ENCODE data around the gene LYG1.

Gene LYG1

DNA sequence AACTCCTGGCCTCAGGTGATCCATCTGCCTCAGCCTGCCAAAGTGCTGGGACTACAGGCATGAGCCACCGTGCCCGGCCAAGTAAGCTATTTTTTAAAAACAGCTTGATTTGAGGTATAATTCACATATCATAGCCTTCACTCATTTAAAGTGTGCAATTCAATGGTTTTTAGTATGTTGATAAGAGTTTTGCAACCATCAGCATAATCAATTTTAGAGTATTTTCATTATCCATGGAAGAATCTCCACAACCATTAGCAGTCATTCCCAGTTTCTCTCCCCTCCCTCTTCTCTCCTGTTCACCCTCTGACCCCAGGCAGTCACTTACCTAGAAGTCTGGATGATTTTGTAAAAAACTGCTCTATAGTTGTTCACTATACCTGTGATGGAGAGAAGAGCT lies 40.8 kb downstream of the LYG1 start:
- no peak overlapping the region for H3K9ac ChIP-seq (ENCODE audit: low read length)
- no peaks in the 10 kb centered on the region for H3K9me3 ChIP-seq (ENCODE audit: control insufficient read depth, low read length)
- DNase-seq (ENCODE audit: low read depth), result no peak
- no peak overlapping the region for H3K4me3 ChIP-seq (ENCODE audit: low read length)
- H3K36me3 ChIP-seq (ENCODE audit: control insufficient read depth, insufficient read depth, low read length, severe bottlenecking), result no peaks in the 10 kb centered on the region
- H3K27me3 ChIP-seq (replicated peaks; ENCODE audit: control insufficient read depth, insufficient read depth, low read length), result no peaks in the 10 kb centered on the region
- H3K4me1 ChIP-seq (ENCODE audit: control insufficient read depth, insufficient read depth, low read length), result no peaks in the 10 kb centered on the region

DNA sequence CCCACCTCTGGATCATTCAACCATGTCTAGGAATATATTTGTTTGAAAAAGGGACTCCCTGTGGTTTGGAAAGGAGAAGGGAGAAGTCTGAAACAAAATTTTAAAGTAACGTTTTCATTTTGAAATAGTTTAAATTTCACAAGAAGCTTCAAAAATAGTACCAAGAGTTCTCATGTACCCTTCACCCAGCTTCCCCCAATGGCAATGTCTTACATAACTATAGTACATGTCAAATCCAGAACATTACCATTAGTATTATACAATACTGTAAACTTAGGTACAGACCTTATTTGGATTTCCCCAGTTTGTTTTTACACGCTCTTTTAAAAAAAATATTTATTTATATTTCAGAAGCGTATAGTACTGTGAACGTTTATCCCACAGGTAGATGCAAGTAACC lies 41.5 kb downstream of the LYG1 start:
- H3K36me3 ChIP-seq (ENCODE audit: control insufficient read depth, insufficient read depth, low read length, severe bottlenecking), result no peaks in the 10 kb centered on the region
- H3K9ac ChIP-seq (ENCODE audit: low read length), result no peak overlapping the region
- H3K27me3 ChIP-seq (replicated peaks; ENCODE audit: control insufficient read depth, insufficient read depth, low read length), result no peaks in the 10 kb centered on the region
- no peaks in the 10 kb centered on the region for H3K9me3 ChIP-seq (ENCODE audit: control insufficient read depth, low read length)
- H3K4me3 ChIP-seq (ENCODE audit: low read length), result no peak overlapping the region
- no peak for DNase-seq (ENCODE audit: low read depth)
- H3K4me1 ChIP-seq (ENCODE audit: control insufficient read depth, insufficient read depth, low read length), result no peaks in the 10 kb centered on the region

DNA sequence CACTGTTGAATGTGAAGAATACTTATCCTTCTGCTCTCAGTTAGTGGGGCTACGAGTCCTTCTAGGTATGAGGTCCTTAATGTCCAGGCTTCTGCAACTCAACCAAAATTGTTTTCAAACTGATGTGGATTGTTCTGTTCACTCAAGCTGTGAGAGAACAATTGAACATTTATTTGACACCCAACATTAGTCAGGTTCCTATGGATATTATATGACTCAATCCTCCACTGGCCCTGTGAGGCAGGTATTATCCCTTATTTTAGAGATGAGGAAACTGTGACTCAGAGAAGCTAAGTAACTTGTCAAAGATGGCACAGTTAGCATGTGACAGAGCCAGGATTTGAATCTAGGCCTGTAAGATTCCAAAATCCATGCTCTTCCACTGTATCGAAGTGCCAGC lies 44.3 kb downstream of the LYG1 start:
- Histone ChIP-seq H3K9me3 (ENCODE audit: control insufficient read depth, low read length) (no peaks in the 10 kb centered on the region), H3K36me3 (ENCODE audit: control insufficient read depth, insufficient read depth, low read length, severe bottlenecking) (no peaks in the 10 kb centered on the region), H3K9ac (ENCODE audit: low read length) (no peak overlapping the region), H3K27me3 (replicated peaks; ENCODE audit: control insufficient read depth, insufficient read depth, low read length) (no peaks in the 10 kb centered on the region), H3K4me1 (ENCODE audit: control insufficient read depth, insufficient read depth, low read length) (no peaks in the 10 kb centered on the region), H3K4me3 (ENCODE audit: low read length) (no peak overlapping the region)
- no peak for DNase-seq (ENCODE audit: low read depth)

DNA sequence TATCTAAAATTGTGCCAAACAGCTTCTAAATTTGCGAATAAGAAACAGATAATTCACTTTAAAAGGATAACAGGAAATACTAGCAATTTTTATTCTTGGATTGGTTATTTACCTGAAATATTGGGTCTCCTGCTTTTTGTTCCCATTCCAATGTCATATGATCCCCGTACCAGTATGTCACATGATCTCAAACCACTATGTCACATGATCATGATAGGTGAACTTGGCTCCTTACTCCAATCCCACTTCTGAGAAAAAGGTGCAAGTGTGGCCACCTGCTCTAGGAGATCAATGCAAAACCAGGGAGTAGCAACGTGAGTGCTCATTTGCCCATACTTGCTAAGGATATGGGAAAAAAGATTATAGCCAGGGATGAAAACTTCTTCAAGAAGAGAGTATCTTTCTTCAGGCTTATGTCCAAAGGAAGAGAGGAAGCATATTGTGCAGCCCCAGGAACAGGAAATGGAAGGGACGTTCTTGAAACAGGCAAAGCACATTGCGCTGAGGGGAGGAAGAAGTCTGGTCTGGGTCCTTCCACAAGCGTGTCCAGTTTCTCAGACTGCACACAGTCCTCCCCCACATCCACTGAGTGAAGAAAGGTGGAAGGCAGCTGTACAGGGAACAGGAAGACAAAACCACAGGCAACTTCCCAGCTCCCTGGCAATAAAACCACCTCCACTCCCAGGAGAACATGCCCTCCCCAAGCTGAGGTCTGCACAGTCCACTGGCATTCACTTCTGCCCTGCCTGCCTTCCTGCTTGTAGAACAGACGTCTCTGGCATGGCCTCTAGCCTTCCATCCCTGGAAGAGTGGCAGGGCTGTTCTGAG lies 45.3 kb downstream of the LYG1 start, which contains the start of gene LYG2:
TSS of gene LYG2 (minus strand) at position 176 of the 828 bp plus-strand sequence. CDS start 1,406 bp downstream, outside the sequence.
- no peaks in the 10 kb centered on the region for H3K36me3 ChIP-seq (ENCODE audit: control insufficient read depth, insufficient read depth, low read length, severe bottlenecking)
- H3K9ac ChIP-seq (ENCODE audit: low read length), result no peak within 1 kb of the TSS
- H3K4me3 ChIP-seq (ENCODE audit: low read length), result no peak within 1 kb of the TSS
- no peaks in the 10 kb centered on the region for H3K27me3 ChIP-seq (replicated peaks; ENCODE audit: control insufficient read depth, insufficient read depth, low read length)
- H3K9me3 ChIP-seq (ENCODE audit: control insufficient read depth, low read length), result no peaks in the 10 kb centered on the region
- DNase-seq (ENCODE audit: low read depth), result no peak
- peaks cover 2% of the 10 kb centered on the region for H3K4me1 ChIP-seq (ENCODE audit: control insufficient read depth, insufficient read depth, low read length)

DNA sequence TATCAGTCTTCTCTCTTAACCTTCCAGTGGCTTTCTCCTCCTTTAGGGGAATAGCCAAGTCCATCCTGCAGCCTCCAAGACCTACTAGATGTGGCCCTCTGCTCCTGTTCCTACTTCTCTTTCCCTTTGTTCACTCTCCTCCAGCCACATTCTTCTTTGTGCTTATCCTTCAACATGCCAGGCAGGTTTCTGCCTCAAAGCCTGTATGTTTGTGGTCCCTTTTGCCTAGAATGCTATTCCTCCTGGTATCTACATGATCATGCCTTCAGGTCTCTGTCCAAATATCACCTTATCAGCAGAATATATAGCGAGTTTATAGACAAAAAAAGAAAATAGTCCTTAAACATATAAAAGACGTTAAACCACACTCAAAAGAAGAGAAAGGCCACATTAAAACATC lies 51.0 kb downstream of the LYG1 start:
- H3K36me3 ChIP-seq (ENCODE audit: control insufficient read depth, insufficient read depth, low read length, severe bottlenecking), result no peaks in the 10 kb centered on the region
- H3K4me3 ChIP-seq (ENCODE audit: low read length), result no peak overlapping the region
- no peak overlapping the region for H3K9ac ChIP-seq (ENCODE audit: low read length)
- no peaks in the 10 kb centered on the region for H3K27me3 ChIP-seq (replicated peaks; ENCODE audit: control insufficient read depth, insufficient read depth, low read length)
- no peaks in the 10 kb centered on the region for H3K9me3 ChIP-seq (ENCODE audit: control insufficient read depth, low read length)
- peaks cover 2% of the 10 kb centered on the region for H3K4me1 ChIP-seq (ENCODE audit: control insufficient read depth, insufficient read depth, low read length)
- DNase-seq (ENCODE audit: low read depth), result no peak

DNA sequence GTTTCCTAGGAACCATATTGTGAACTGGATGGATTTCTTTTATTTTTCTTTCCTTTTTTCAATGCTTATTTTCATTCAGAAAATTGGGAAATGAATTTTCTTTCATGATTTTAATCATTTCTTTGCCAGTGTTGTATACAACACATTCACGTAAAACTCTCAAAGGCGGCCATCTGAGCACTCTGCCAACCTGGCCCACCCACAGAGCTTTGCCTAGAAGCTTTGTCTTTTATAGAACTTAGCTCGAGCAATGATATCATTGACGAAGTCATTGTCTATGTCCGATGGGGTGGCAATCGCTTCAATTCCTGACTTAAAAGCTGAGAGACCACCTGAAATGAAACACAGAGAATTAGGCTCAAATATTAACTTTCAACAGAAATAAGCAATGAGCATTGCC lies 58.8 kb downstream of the LYG1 start:
- Histone ChIP-seq H3K36me3 (ENCODE audit: control insufficient read depth, insufficient read depth, low read length, severe bottlenecking) (no peaks in the 10 kb centered on the region), H3K4me3 (ENCODE audit: low read length) (no peak overlapping the region), H3K4me1 (ENCODE audit: control insufficient read depth, insufficient read depth, low read length) (no peaks in the 10 kb centered on the region), H3K9ac (ENCODE audit: low read length) (no peak overlapping the region), H3K27me3 (replicated peaks; ENCODE audit: control insufficient read depth, insufficient read depth, low read length) (no peaks in the 10 kb centered on the region), H3K9me3 (ENCODE audit: control insufficient read depth, low read length) (no peaks in the 10 kb centered on the region)
- no peak for DNase-seq (ENCODE audit: low read depth)

DNA sequence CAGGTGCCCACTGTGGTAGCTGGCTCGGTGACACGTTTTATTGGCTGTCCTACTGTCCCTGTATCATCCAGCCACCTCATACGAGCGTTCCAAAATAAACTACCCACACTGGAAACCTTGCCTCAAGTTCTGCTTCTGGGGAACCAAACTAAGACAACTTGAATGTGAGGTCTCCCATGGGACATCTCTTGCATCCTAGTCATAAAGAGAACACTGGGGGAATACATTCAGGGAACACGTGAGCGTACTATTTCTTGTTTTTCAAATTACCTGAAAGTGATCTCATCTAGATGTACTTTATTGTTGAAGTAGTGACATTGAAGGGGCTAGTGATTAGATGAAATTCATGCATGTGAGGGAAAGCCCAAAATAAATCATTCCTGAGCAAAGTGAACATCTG lies 60.6 kb downstream of the LYG1 start:
- no peak for DNase-seq (ENCODE audit: low read depth)
- Histone ChIP-seq H3K36me3 (ENCODE audit: control insufficient read depth, insufficient read depth, low read length, severe bottlenecking) (no peaks in the 10 kb centered on the region), H3K9ac (ENCODE audit: low read length) (no peak overlapping the region), H3K9me3 (ENCODE audit: control insufficient read depth, low read length) (no peaks in the 10 kb centered on the region), H3K4me3 (ENCODE audit: low read length) (no peak overlapping the region), H3K4me1 (ENCODE audit: control insufficient read depth, insufficient read depth, low read length) (no peaks in the 10 kb centered on the region), H3K27me3 (replicated peaks; ENCODE audit: control insufficient read depth, insufficient read depth, low read length) (no peaks in the 10 kb centered on the region)

DNA sequence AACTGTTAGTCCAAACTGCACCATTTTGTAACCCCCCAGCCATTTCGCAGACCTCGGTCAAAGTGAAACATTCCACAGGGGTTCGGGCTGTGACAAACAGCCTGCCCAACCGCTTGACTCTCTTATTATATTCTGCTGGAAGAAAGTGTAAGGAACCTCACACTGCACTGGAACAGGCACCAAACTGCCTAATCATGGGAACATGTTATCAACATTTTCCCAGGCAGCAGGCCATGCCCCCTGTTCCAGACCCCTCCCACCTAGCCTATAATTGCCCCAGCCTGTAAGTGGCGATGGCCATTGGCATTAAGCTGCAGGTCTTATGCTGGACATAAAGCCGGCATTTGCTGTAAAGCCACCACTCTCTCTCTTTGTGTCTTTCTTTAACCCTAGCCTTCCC lies 62.4 kb downstream of the LYG1 start:
- Histone ChIP-seq H3K4me1 (ENCODE audit: control insufficient read depth, insufficient read depth, low read length) (no peaks in the 10 kb centered on the region), H3K9ac (ENCODE audit: low read length) (no peak overlapping the region), H3K4me3 (ENCODE audit: low read length) (no peak overlapping the region), H3K9me3 (ENCODE audit: control insufficient read depth, low read length) (no peaks in the 10 kb centered on the region), H3K36me3 (ENCODE audit: control insufficient read depth, insufficient read depth, low read length, severe bottlenecking) (no peaks in the 10 kb centered on the region), H3K27me3 (replicated peaks; ENCODE audit: control insufficient read depth, insufficient read depth, low read length) (no peaks in the 10 kb centered on the region)
- DNase-seq (ENCODE audit: low read depth), result no peak

All from adipocyte (in vitro differentiated cells).